Fibroblast of villous mesenchyme (primary cell): ENCODE results near the gene SALL4. TPM values are rescaled to one million over a fixed set of nuclear protein-coding genes. Genes with fewer than 3 reads are reported as not detected.

ENCODE experiments used
- DNase-seq: peaks from one replicate; pipeline ENCODE4 v3.0.0-alpha.2; 2010; ENCODE audit warnings: low read depth
- H3K4me3 ChIP-seq: 2 replicates; pipeline ENCODE4 v1.5.1; 2011; ENCODE audit warnings: low read depth, mild to moderate bottlenecking, low read length
- CTCF ChIP-seq: IDR thresholded peaks from 2 replicates; pipeline ENCODE4 v1.5.1; 2012; ENCODE audit warnings: low read depth, mild to moderate bottlenecking, low read length; ENCODE audit not compliant: insufficient read depth
- total RNA-seq: library from RNA; depleted of rRNA; stranded (reverse); fragments of >200 nt; gene quantifications from 2 replicates; pipeline ENCODE4 v1.2.3, GENCODE V29; 2012

The SALL4 gene
- total RNA-seq, 1 donor = 0.43 TPM

GRCh38 chr20:51803148-51803854, 980 bp upstream of the SALL4 start:
- H3K4me3 ChIP-seq = no peak overlapping the region
- no peak for TF ChIP-seq CTCF
- DNase-seq = no peak

GRCh38 chr20:51801823-51802123, 548 bp downstream of the SALL4 start:
- no peak for TF ChIP-seq CTCF
- peak overlapping the region; percentile 59 for H3K4me3 ChIP-seq

GRCh38 chr20:51801122-51801822, 1.0 kb downstream of the SALL4 start:
- DNase-seq = no peak
- peak overlapping the region; percentile 59 for H3K4me3 ChIP-seq

More at GRCh38 chr20:51801823-51802123, 548 bp downstream of the SALL4 start:
- no peak for DNase-seq

GRCh38 chr20:51800872-51801121, 1.5 kb downstream of the SALL4 start:
- peak; percentile 20 for DNase-seq
- TF ChIP-seq CTCF = no peak
- H3K4me3 ChIP-seq = peak overlapping the region; percentile 59

More at GRCh38 chr20:51801122-51801822, 1.0 kb downstream of the SALL4 start:
- TF ChIP-seq CTCF = peak; percentile 15

GRCh38 chr20:51800060-51800871, 2.1 kb downstream of the SALL4 start:
- TF ChIP-seq CTCF = peak; percentile 88
- peak overlapping the region; percentile 59 for H3K4me3 ChIP-seq
- peak; percentile 35 for DNase-seq

- H3K4me3 ChIP-seq = no peak overlapping the region
- DNase-seq = no peak
- TF ChIP-seq CTCF = no peak
Measured at GRCh38 chr20:51799401-51799860, 2.9 kb downstream of the SALL4 start.
